ENCODE measurements around the gene MAST1.
A peak's percentile ranks its signal among the peaks of the same experiment; 100 is the strongest.

The MAST1 gene

DNA sequence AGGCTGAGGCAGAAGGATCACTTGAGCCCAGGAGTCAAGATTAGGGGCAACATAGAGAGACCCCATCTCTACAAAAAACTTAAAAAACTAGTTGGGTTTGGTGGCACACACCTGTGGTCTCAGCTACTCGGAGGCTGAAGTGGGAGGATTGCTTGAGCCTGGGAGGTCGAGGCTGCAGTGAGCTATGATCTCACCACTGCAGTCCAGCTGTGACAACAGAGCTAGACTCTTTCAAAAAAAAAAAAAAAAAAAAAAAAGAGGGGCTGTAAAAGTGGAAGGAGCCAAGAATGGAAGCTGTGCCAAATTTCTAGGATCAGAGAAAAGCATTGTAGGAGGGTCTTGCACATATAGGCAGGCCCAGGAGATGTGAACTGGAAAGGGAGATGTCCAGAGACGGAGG is 33.4 kb downstream of the MAST1 start:
- CTCF ChIA-PET: no interaction called here
- POLR2A ChIA-PET (ENCODE audit: low non-redundant PET): no interaction called here
- no peak for DNase-seq (ENCODE audit: low spot score)
- H3K27ac ChIP-seq: no peak overlapping the region
- TF ChIP-seq, protein P1, sequence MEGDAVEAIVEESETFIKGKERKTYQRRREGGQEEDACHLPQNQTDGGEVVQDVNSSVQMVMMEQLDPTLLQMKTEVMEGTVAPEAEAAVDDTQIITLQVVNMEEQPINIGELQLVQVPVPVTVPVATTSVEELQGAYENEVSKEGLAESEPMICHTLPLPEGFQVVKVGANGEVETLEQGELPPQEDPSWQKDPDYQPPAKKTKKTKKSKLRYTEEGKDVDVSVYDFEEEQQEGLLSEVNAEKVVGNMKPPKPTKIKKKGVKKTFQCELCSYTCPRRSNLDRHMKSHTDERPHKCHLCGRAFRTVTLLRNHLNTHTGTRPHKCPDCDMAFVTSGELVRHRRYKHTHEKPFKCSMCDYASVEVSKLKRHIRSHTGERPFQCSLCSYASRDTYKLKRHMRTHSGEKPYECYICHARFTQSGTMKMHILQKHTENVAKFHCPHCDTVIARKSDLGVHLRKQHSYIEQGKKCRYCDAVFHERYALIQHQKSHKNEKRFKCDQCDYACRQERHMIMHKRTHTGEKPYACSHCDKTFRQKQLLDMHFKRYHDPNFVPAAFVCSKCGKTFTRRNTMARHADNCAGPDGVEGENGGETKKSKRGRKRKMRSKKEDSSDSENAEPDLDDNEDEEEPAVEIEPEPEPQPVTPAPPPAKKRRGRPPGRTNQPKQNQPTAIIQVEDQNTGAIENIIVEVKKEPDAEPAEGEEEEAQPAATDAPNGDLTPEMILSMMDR (conservative IDR thresholded peaks at IDR 0.05; ENCODE audit: low read depth): no peak

DNA sequence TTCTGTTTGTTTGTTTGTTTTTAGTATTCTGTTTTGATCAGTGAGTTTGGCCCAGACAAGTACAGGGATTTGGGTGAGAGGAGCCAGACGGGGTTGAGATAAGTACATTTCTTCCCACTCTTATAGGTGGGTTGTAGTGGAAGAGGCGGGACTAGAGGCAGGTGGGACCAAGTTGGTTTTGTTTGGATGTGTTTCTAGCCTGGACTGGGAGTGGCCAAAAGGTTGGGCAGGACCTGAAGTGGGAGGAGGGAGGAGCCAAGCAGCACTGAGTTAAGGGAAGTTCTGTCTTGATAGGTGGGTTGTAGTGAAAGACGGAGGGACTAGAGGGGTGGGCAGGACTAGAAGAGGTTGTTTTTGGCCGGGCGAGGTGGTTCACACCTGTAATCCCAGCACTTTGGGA is 33.9 kb downstream of the MAST1 start:
- ChIA-PET CTCF (interaction anchor here (0.5 to 0.8 kb wide), 3 partner anchors 18 to 318 kb away, joined by 3 to 8 read pairs (median 3); no protein-coding TSS in a partner anchor), POLR2A (ENCODE audit: low non-redundant PET) (no interaction called here)
- no peak overlapping the region; the same call in 1 of the 2 replicates for H3K27ac ChIP-seq
- TF ChIP-seq, protein P1 (conservative IDR thresholded peaks at IDR 0.05; ENCODE audit: low read depth): no peak
- no peak for DNase-seq (ENCODE audit: low spot score)

DNA sequence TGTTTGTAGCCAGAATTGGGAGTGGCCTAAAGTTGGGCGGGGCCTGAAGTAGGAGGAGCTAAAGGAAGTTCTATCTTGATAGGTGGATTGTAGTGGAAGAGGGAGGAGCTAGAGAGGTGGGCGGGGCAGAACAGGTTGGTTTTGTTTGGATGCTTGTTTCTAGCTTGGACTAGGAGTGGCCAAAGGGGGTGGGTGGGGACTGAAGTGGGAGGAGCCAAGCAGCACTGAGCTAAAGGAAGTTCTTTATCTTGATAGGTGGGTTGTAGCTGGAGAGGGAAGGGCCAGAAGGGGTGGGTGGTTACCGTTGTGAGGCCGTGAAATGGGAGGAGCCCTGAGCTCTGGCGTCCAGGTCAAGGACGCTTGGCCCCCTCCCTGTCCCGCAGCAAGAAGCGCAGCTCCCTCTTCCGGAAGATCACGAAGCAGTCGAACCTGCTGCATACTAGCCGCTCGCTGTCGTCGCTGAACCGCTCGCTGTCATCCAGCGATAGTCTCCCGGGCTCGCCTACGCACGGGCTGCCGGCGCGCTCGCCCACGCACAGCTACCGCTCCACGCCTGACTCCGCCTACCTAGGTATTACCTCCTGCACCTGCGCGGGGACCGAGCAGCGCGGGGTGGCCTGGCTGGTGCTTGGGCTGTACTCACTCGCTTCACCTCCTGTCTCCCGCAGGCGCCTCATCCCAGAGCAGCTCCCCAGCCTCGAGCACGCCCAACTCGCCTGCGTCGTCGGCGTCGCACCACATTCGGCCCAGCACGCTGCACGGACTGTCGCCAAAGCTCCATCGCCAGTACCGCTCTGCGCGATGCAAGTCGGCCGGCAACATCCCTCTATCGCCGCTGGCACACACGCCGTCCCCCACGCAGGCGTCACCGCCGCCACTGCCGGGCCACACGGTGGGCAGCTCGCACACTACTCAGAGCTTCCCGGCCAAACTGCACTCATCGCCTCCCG is 34.9 kb downstream of the MAST1 start:
- TF ChIP-seq, protein P1 (conservative IDR thresholded peaks at IDR 0.05; ENCODE audit: low read depth): peak; percentile 21; the same call in 1 of the 2 replicates
- H3K27ac ChIP-seq: peak overlapping the region; percentile 56
- POLR2A ChIA-PET (ENCODE audit: low non-redundant PET): interaction anchor here (0.6 to 0.8 kb wide), 5 partner anchors 80 to 259 kb away, joined by 3 to 11 read pairs (median 4); no protein-coding TSS in a partner anchor
- peak; percentile 94 for DNase-seq (ENCODE audit: low spot score)
- CTCF ChIA-PET: interaction anchor here (0.5 to 0.9 kb wide), 7 partner anchors 12 to 319 kb away, joined by 3 to 8 read pairs (median 3); no protein-coding TSS in a partner anchor

DNA sequence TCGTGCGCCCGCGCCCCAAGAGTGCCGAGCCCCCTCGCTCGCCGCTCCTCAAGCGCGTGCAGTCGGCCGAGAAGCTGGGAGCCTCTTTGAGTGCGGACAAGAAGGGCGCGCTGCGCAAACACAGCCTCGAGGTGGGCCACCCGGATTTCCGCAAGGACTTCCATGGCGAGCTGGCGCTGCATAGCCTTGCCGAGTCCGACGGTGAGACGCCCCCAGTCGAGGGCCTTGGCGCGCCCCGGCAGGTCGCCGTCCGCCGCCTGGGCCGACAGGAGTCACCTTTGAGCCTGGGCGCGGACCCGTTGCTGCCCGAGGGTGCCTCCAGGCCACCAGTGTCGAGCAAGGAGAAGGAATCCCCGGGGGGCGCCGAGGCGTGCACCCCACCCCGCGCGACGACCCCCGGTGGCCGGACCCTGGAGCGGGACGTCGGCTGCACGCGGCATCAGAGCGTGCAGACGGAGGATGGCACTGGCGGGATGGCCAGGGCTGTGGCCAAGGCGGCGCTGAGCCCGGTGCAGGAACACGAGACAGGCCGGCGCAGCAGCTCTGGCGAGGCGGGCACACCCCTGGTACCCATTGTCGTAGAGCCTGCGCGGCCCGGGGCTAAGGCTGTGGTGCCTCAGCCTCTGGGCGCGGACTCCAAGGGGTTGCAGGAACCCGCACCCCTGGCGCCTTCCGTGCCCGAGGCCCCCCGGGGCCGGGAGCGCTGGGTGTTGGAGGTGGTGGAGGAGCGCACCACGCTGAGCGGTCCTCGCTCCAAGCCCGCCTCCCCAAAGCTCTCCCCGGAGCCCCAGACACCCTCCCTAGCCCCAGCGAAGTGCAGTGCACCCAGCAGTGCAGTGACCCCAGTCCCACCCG is 35.8 kb downstream of the MAST1 start:
- TF ChIP-seq, protein P1 (conservative IDR thresholded peaks at IDR 0.05; ENCODE audit: low read depth): no peak
- ChIA-PET CTCF (interaction anchor here (0.6 to 0.8 kb wide), 3 partner anchors 13 to 183 kb away, joined by 3 to 5 read pairs (median 4); no protein-coding TSS in a partner anchor), POLR2A (ENCODE audit: low non-redundant PET) (interaction anchor here (0.6 kb wide), 1 partner anchor 187 kb away, joined by 3 read pairs; no protein-coding TSS in a partner anchor)
- H3K27ac ChIP-seq: peak overlapping the region; percentile 56; the same call in 1 of the 2 replicates
- no peak for DNase-seq (ENCODE audit: low spot score)

DNA sequence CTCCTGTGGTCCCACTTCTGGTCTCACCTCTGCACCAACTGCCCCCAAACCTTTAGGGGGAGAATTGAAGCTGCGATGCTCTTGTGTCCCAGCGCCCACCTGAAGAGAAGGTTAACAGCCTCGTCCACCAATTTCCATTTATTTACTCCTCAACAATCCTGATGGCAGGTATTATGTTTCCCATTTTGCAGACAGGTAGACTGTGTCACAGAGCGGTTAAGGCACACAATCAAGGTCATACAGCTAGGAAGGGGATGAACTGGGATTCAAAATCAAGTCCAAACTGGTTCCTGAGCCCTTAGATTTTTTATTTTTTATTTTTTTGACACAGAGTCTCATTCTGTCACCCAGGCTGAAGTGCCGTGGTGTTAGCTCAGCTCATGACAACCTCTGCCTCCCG is 36.8 kb downstream of the MAST1 start:
- POLR2A ChIA-PET (ENCODE audit: low non-redundant PET): no interaction called here
- no peak for DNase-seq (ENCODE audit: low spot score)
- TF ChIP-seq, protein P1 (conservative IDR thresholded peaks at IDR 0.05; ENCODE audit: low read depth): no peak
- CTCF ChIA-PET: no interaction called here
- H3K27ac ChIP-seq: no peak overlapping the region
